CD4-positive, alpha-beta T cell treated with Interleukin-21 for 1 hour (primary cell): Measurements from ENCODE around the gene LMNA.
"Not testable (repeated sequence)": the region's sequence is repeated elsewhere in the genome, so short reads cannot be mapped to it uniquely, and the experiment has no call there.

Experiments
- DNase-seq: peaks from one replicate; pipeline ENCODE4 v3.0.0-alpha.2; 2020

The LMNA gene

GRCh38 chr1:156114101-156114918, at the start of gene LMNA:
TSS of gene LMNA (plus strand) at chr1:156114711. CDS start at chr1:156114919, 208 bp downstream.
- DNase-seq, result peak; percentile 89

GRCh38 chr1:156065212-156065611, 49.3 kb upstream of the LMNA start:
- DNase-seq, result no peak

GRCh38 chr1:156065871-156066270, 48.6 kb upstream of the LMNA start:
- no peak for DNase-seq

- no peak for DNase-seq
These were observed 47.2 kb upstream of the LMNA start for GRCh38 chr1:156067262-156067661.

GRCh38 chr1:156069490-156070455, 44.7 kb upstream of the LMNA start:
- no peak for DNase-seq

- no peak for DNase-seq
These were observed 44.0 kb upstream of the LMNA start for GRCh38 chr1:156070548-156070947.

- not testable (repeated sequence) for DNase-seq
These were observed 43.1 kb upstream of the LMNA start for GRCh38 chr1:156071332-156071816.

- no peak for DNase-seq
These were observed 42.3 kb upstream of the LMNA start for GRCh38 chr1:156072251-156072650.

GRCh38 chr1:156073110-156073687, 41.3 kb upstream of the LMNA start:
- no peak for DNase-seq

GRCh38 chr1:156073740-156074139, 40.8 kb upstream of the LMNA start:
- no peak for DNase-seq

- DNase-seq, result no peak
These were observed 39.9 kb upstream of the LMNA start for GRCh38 chr1:156074661-156075060.

GRCh38 chr1:156075162-156075561, 39.3 kb upstream of the LMNA start:
- no peak for DNase-seq

GRCh38 chr1:156075775-156076204, 38.7 kb upstream of the LMNA start:
- DNase-seq, result no peak

GRCh38 chr1:156076609-156077429, 37.7 kb upstream of the LMNA start:
- DNase-seq, result no peak

- no peak for DNase-seq
These were observed 37.1 kb upstream of the LMNA start for GRCh38 chr1:156077430-156077760.

GRCh38 chr1:156078728-156079127, 35.8 kb upstream of the LMNA start:
- DNase-seq, result no peak

- no peak for DNase-seq
These were observed 34.7 kb upstream of the LMNA start for GRCh38 chr1:156079762-156080161.

- DNase-seq, result no peak
These were observed 34.2 kb upstream of the LMNA start for GRCh38 chr1:156080241-156080862.

- DNase-seq, result no peak
These were observed 33.7 kb upstream of the LMNA start for GRCh38 chr1:156080863-156081179.

- DNase-seq, result no peak
These were observed 33.2 kb upstream of the LMNA start for GRCh38 chr1:156081180-156081916.

GRCh38 chr1:156081917-156082308, 32.6 kb upstream of the LMNA start:
- no peak for DNase-seq
